Measurements from ENCODE around the gene AQP7.

DNA sequence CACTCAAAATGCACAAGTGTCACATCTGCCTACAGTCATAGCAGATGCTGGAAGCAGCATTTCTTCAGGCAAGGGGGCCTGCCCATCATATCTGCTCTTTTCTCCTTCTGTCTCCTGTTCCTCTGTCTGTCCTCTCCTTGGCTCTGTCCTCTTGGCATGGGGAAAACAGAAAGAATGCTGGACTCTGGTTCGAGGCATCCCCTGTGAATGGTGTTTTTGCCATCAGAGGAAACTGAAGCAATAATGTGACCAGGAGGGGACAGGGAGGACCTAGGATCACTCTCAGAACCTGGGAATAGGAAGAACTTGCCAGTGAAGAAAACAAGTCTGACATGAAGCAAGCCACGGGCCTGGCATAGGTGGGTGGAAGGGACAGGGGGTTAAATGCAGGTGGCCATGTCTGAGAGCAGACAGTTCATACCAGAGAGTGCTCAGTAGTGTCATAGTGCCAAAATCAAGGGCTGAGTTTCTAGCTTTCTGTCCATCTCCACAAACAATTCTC lies 35.3 kb downstream of the AQP7 start:
- TF ChIP-seq, protein P1, sequence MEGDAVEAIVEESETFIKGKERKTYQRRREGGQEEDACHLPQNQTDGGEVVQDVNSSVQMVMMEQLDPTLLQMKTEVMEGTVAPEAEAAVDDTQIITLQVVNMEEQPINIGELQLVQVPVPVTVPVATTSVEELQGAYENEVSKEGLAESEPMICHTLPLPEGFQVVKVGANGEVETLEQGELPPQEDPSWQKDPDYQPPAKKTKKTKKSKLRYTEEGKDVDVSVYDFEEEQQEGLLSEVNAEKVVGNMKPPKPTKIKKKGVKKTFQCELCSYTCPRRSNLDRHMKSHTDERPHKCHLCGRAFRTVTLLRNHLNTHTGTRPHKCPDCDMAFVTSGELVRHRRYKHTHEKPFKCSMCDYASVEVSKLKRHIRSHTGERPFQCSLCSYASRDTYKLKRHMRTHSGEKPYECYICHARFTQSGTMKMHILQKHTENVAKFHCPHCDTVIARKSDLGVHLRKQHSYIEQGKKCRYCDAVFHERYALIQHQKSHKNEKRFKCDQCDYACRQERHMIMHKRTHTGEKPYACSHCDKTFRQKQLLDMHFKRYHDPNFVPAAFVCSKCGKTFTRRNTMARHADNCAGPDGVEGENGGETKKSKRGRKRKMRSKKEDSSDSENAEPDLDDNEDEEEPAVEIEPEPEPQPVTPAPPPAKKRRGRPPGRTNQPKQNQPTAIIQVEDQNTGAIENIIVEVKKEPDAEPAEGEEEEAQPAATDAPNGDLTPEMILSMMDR (conservative IDR thresholded peaks at IDR 0.05 in 1 of 2, IDR thresholded peaks at IDR 0.05 in 1 of 2; ENCODE audit: low read depth in 1 of 2, low read length in 2 of 2) = no peak
- no peak for TF ChIP-seq EZH2 (IDR thresholded peaks at IDR 0.05; ENCODE audit: low read length, missing control alignments)
